SH-SY5Y (cell line): ENCODE results near the gene SPN.

Experiments
- GATA2 ChIP-seq: IDR thresholded peaks from 2 replicates; pipeline ENCODE4 v1.6.1; 2011; ENCODE audit warnings: mild to moderate bottlenecking, low read depth, low read length
- GATA3 ChIP-seq: IDR thresholded peaks from 2 replicates; pipeline ENCODE4 v1.6.1; 2011; ENCODE audit warnings: low read depth, mild to moderate bottlenecking, low read length, moderate library complexity

DNA sequence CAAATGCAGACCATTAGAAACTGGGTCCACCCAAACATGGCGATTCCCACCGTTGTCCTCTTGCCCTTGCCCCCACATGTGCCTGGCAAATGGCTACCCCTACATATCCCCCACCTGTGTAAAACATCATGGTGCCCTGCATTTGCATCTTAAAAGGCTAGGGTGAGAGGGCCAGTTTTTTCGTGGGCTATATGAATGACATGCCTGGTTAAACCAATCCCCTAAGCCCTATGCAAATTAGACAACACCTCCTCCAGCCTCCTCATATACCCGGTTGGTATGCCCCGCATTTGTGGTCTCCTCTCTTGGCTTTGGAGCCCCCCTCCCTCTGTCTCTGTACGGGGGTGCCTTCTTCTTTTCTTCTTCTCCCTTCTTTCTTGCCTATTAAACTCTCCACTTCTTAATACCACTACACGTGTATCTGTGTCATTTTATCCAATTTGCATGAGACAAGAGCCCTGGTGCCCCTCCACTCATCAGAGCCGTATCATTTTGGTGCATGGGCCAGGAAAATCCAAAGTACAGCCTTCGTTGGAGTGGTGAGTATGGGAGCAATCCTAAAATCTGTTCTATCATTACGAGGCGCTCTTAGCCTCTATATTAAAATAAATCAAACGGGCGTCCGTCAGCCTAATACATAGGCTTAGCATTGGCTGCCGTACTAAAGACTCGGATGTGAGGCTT lies 46.0 kb downstream of the SPN start:
- TF ChIP-seq GATA2 (no peak), GATA3 (no peak)
